22Rv1 (cell line): Measurements from ENCODE around the gene APOBEC3F.

ENCODE experiments used
- H3K27ac ChIP-seq: fragments of 450-650 bp; 2 replicates; pipeline ENCODE4 v1.5.1; 2017
- CTCF ChIP-seq: fragments of 450-650 bp; IDR thresholded peaks from 2 replicates; pipeline ENCODE4 v1.5.1; 2017; ENCODE audit warnings: mild to moderate bottlenecking
- ZFX ChIP-seq: fragments of 450-650 bp; IDR thresholded peaks from 2 replicates; pipeline ENCODE4 v1.6.1; 2017; ENCODE audit warnings: antibody characterized with exemption, borderline replicate concordance

Gene APOBEC3F

GRCh38 chr22:39094717-39095389 is 54.2 kb downstream of the APOBEC3F start:
- H3K27ac ChIP-seq = no peak overlapping the region
- no peak for TF ChIP-seq ZFX

- TF ChIP-seq CTCF (no peak), ZFX (no peak)
- no peak overlapping the region for H3K27ac ChIP-seq
Observed at GRCh38 chr22:39095971-39096370, 55.3 kb downstream of the APOBEC3F start.

- TF ChIP-seq ZFX (no peak), CTCF (no peak)
- no peak within 1 kb of the TSS for H3K27ac ChIP-seq
Observed at GRCh38 chr22:39097098-39098020, 56.7 kb downstream of the APOBEC3F start, which contains the start of gene APOBEC3H. Gene APOBEC3H (plus strand): TSS chr22:39097244. CDS start chr22:39100279, 3,035 bp downstream.

GRCh38 chr22:39098026-39098425 is 57.4 kb downstream of the APOBEC3F start:
- no peak for TF ChIP-seq CTCF
- no peak for TF ChIP-seq ZFX
- H3K27ac ChIP-seq = no peak overlapping the region

- TF ChIP-seq CTCF (no peak), ZFX (no peak)
- H3K27ac ChIP-seq = no peak overlapping the region
Observed at GRCh38 chr22:39098576-39098975, 57.9 kb downstream of the APOBEC3F start.

GRCh38 chr22:39101226-39101625 is 60.6 kb downstream of the APOBEC3F start:
- H3K27ac ChIP-seq = no peak overlapping the region
- no peak for TF ChIP-seq CTCF
- TF ChIP-seq ZFX = no peak

GRCh38 chr22:39103431-39103830 is 62.8 kb downstream of the APOBEC3F start:
- no peak for TF ChIP-seq CTCF
- TF ChIP-seq ZFX = no peak
- H3K27ac ChIP-seq = no peak overlapping the region
